NT2/D1 (cell line): ENCODE data around the gene HACD4.

Experiments used
- YY1 ChIP-seq: IDR thresholded peaks from 2 replicates; pipeline ENCODE4 v1.6.1; 2011; ENCODE audit not compliant: insufficient read length, insufficient read depth
- ZNF274 ChIP-seq: IDR thresholded peaks from 2 replicates; pipeline ENCODE4 v1.6.1; 2011; ENCODE audit warnings: mild to moderate bottlenecking, low read depth, low read length

DNA sequence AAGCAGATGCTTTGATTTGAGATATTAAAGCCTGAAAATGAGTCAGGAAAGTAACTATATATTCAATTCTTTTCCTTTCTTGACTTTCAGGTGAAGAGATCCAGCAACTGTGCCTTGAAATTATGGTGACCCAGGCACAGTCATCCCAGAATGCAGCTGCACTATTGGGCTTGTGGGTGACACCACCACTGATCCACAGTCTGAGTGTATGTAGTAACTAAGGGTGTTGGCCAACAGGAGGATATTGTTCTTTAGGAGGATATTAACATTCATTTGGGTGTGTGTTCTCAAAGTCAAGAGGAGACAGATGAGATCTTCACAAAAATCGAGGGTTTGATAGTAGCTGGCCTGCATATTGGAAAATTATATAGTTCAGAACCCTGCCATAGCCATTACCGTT, 53.2 kb downstream of the HACD4 start:
- no peak for TF ChIP-seq ZNF274
- TF ChIP-seq YY1, result no peak
